ENCODE results near the gene CADM3.

The CADM3 gene

GRCh38 chr1:159207774-159208173 lies 36.4 kb downstream of the CADM3 start:
- no peak for DNase-seq

GRCh38 chr1:159208175-159208825 lies 36.9 kb downstream of the CADM3 start:
- no peak for DNase-seq

- no peak for DNase-seq
Measured at GRCh38 chr1:159209061-159209460, 37.6 kb downstream of the CADM3 start.

GRCh38 chr1:159211331-159212136 lies 40.1 kb downstream of the CADM3 start:
- peak in 3 of 4 experiments; percentile 14 to 26 (median 20) for DNase-seq

- no peak for DNase-seq
Measured at GRCh38 chr1:159212596-159212995, 41.2 kb downstream of the CADM3 start.

- DNase-seq = no peak
Measured at GRCh38 chr1:159214149-159214760, 42.8 kb downstream of the CADM3 start.

GRCh38 chr1:159218649-159219636 lies 47.5 kb downstream of the CADM3 start:
- DNase-seq = no peak

GRCh38 chr1:159222075-159222865 lies 50.9 kb downstream of the CADM3 start:
- DNase-seq = no peak

GRCh38 chr1:159223004-159223403 lies 51.6 kb downstream of the CADM3 start:
- no peak for DNase-seq

GRCh38 chr1:159228554-159228953 lies 57.1 kb downstream of the CADM3 start:
- no peak for DNase-seq

GRCh38 chr1:159229260-159229885 lies 58.0 kb downstream of the CADM3 start:
- DNase-seq = no peak

GRCh38 chr1:159229896-159230295 lies 58.5 kb downstream of the CADM3 start:
- DNase-seq = no peak

GRCh38 chr1:159239551-159240220 lies 68.3 kb downstream of the CADM3 start:
- no peak for DNase-seq

- no peak for DNase-seq
Measured at GRCh38 chr1:159247266-159247665, 75.9 kb downstream of the CADM3 start.

- no peak for DNase-seq
Measured at GRCh38 chr1:159248311-159248710, 76.9 kb downstream of the CADM3 start.

GRCh38 chr1:159250638-159251216 lies 79.3 kb downstream of the CADM3 start:
- DNase-seq = no peak

All from activated CD4-positive, CD25-positive, alpha-beta regulatory T cell (primary cell).